ENCODE results near the gene STIM2. TPM values are rescaled to one million over a fixed set of nuclear protein-coding genes. Genes with fewer than 3 reads are reported as not detected.
A peak's percentile ranks its signal among the peaks of the same experiment; 100 is the strongest.
"Not testable (repeated sequence)": the region's sequence is repeated elsewhere in the genome, so short reads cannot be mapped to it uniquely, and the experiment has no call there.

STIM2 gene
- total RNA-seq, 4 donors from 2014 or later = 3.9 to 7.6 (median 4.9) TPM

- H3K27me3 ChIP-seq = no peaks in the 10 kb centered on the region
- TF ChIP-seq CTCF (IDR thresholded peaks at IDR 0.05 in 4 of 5, conservative IDR thresholded peaks at IDR 0.05 in 1 of 5) (no peak), POLR2A (IDR thresholded peaks at IDR 0.05) (no peak)
- in situ Hi-C loops (cut with MboI; ENCODE audit: low sequenced_read_pairs in 4 of 4) (no loop called here), intact Hi-C loops (cut with DNase I; ENCODE audit: low total_unique reads) (no loop called here)
- H3K4me1 ChIP-seq = peaks cover 0 to 7% of the 10 kb centered on the region in 2 donors
- no peaks in the 10 kb centered on the region for H3K36me3 ChIP-seq
- H3K4me3 ChIP-seq = no peak overlapping the region
- ATAC-seq (no peak), DNase-seq (no peak)
- H3K27ac ChIP-seq = peak overlapping the region in 1 of 4 donors; percentile 29
- H3K9me3 ChIP-seq = no peaks in the 10 kb centered on the region
Observed at GRCh38 chr4:26826721-26827120, 33.9 kb upstream of the STIM2 start.

GRCh38 chr4:26827336-26827735, 33.3 kb upstream of the STIM2 start:
- in situ Hi-C loops (cut with MboI; ENCODE audit: low sequenced_read_pairs in 4 of 4) = not testable (repeated sequence)

GRCh38 chr4:26827798-26828197, 32.8 kb upstream of the STIM2 start:
- in situ Hi-C loops (cut with MboI; ENCODE audit: low sequenced_read_pairs in 4 of 4) = no loop called here
- H3K9me3 ChIP-seq = no peaks in the 10 kb centered on the region

More at GRCh38 chr4:26827336-26827735, 33.3 kb upstream of the STIM2 start:
- ATAC-seq; H3K27ac ChIP-seq; H3K4me3 ChIP-seq; H3K4me1 ChIP-seq; H3K36me3 ChIP-seq; DNase-seq; H3K9me3 ChIP-seq; H3K27me3 ChIP-seq; intact Hi-C loops (cut with DNase I; ENCODE audit: low total_unique reads): not testable (repeated sequence)

GRCh38 chr4:26829018-26829417, 31.6 kb upstream of the STIM2 start:
- no peaks in the 10 kb centered on the region for H3K4me1 ChIP-seq
- TF ChIP-seq POLR2A (IDR thresholded peaks at IDR 0.05) (no peak), CTCF (IDR thresholded peaks at IDR 0.05 in 4 of 5, conservative IDR thresholded peaks at IDR 0.05 in 1 of 5) (no peak)
- DNase-seq = no peak

More at GRCh38 chr4:26827798-26828197, 32.8 kb upstream of the STIM2 start:
- Histone ChIP-seq H3K4me1 (no peaks in the 10 kb centered on the region), H3K36me3 (no peaks in the 10 kb centered on the region), H3K27ac (no peak overlapping the region), H3K4me3 (no peak overlapping the region), H3K27me3 (no peaks in the 10 kb centered on the region)
- ATAC-seq = no peak
- intact Hi-C loops (cut with DNase I; ENCODE audit: low total_unique reads) = no loop called here
- DNase-seq = no peak
- TF ChIP-seq CTCF (IDR thresholded peaks at IDR 0.05 in 4 of 5, conservative IDR thresholded peaks at IDR 0.05 in 1 of 5) = no peak
- no peak for TF ChIP-seq POLR2A (IDR thresholded peaks at IDR 0.05)

GRCh38 chr4:26830033-26830432, 30.6 kb upstream of the STIM2 start:
- no peak for DNase-seq
- TF ChIP-seq POLR2A (IDR thresholded peaks at IDR 0.05) = no peak
- TF ChIP-seq CTCF (IDR thresholded peaks at IDR 0.05 in 4 of 5, conservative IDR thresholded peaks at IDR 0.05 in 1 of 5) = no peak
- intact Hi-C loops (cut with DNase I; ENCODE audit: low total_unique reads) = no loop called here
- H3K9me3 ChIP-seq = no peaks in the 10 kb centered on the region
- no peak overlapping the region for H3K27ac ChIP-seq
- no peak for ATAC-seq
- no peaks in the 10 kb centered on the region for H3K27me3 ChIP-seq
- H3K36me3 ChIP-seq = no peaks in the 10 kb centered on the region
- H3K4me1 ChIP-seq = no peaks in the 10 kb centered on the region
- no peak overlapping the region for H3K4me3 ChIP-seq
- in situ Hi-C loops (cut with MboI; ENCODE audit: low sequenced_read_pairs in 4 of 4) = no loop called here

More at GRCh38 chr4:26829018-26829417, 31.6 kb upstream of the STIM2 start:
- Histone ChIP-seq H3K36me3 (no peaks in the 10 kb centered on the region), H3K4me3 (no peak overlapping the region), H3K27me3 (no peaks in the 10 kb centered on the region), H3K9me3 (no peaks in the 10 kb centered on the region), H3K27ac (no peak overlapping the region)
- no peak for ATAC-seq
- in situ Hi-C loops (cut with MboI; ENCODE audit: low sequenced_read_pairs in 4 of 4) (no loop called here), intact Hi-C loops (cut with DNase I; ENCODE audit: low total_unique reads) (no loop called here)

Data from gastrocnemius medialis (tissue), 4 donors.